HCT116 (cell line): ENCODE measurements around the gene PPHLN1. TPM values are rescaled to one million over a fixed set of nuclear protein-coding genes. Genes with fewer than 3 reads are reported as not detected.
A peak's percentile ranks its signal among the peaks of the same experiment; 100 is the strongest.

Experiments used
- ATAC-seq: fragments of 200-7000 bp; cut with Tn5 transposase; 2 replicates; pipeline ENCODE4 v1.9.1; 2020; ENCODE audit warnings: mild to moderate bottlenecking, moderate library complexity
- BruUV-seq: library from RNA; stranded (reverse); fragments of 400-500 nt; replicated peaks from 2 replicates; lab custom pipeline; 2021; lab: Mats Ljungman, UMichigan
- CTCF ChIA-PET: fragments of 300-600 bp; sonication (Branson Sonifier 250); formaldehyde crosslinking; loops from one replicate; lab custom pipeline; 2021; ENCODE audit warnings: antibody characterized with exemption; lab: Charles Lee
- POLR2A ChIA-PET: fragments of 300-600, 350-600 bp; sonication (Branson Sonifier 250); formaldehyde crosslinking; loops from one replicate; lab custom pipeline; 2021; ENCODE audit warnings: antibody characterized with exemption; lab: Charles Lee
- RAD21 ChIA-PET, 2 experiments: fragments of 300-600 bp; sonication (Branson Sonifier 250); formaldehyde crosslinking; loops; one replicate each; lab custom pipeline; 2023; ENCODE audit warnings: low total read pairs in 2 of 2; ENCODE audit not compliant: uncharacterized antibody in 2 of 2, unreplicated experiment in 2 of 2, low non-redundant PET in 1 of 2; lab: Charles Lee
- DNase-seq: peaks from one replicate; pipeline ENCODE4 v3.0.0-alpha.2; 2010; ENCODE audit warnings: low read depth, low spot score
- H2AFZ ChIP-seq: fragments of 200-600 bp; shearing (Covaris generic), sonication (generic); 2 replicates; pipeline ENCODE4 v1.6.1; 2017; ENCODE audit warnings: low read depth, mixed run types, mixed read lengths, antibody characterized with exemption, low read length; ENCODE audit not compliant: poor library complexity, severe bottlenecking
- H3K27ac ChIP-seq: 2 replicates; pipeline ENCODE4 v1.5.1; 2012; ENCODE audit warnings: low read depth, low read length
- H3K27me3 ChIP-seq: fragments of 200-600 bp; sonication (generic); 2 replicates; pipeline ENCODE4 v1.6.1; 2016; ENCODE audit warnings: mixed run types, low read length, mixed read lengths; ENCODE audit not compliant: insufficient read depth
- H3K36me3 ChIP-seq, 2 experiments: fragments of 200-500 bp in 1 of 2; fragments of 200-600 bp in 1 of 2; sonication (Bioruptor generic) in 1 of 2; sonication (generic) in 1 of 2; 2 replicates each; pipeline versions ENCODE4 v1.5.1 to v1.6.1; 2014 to 2016; ENCODE audit warnings: low read length in 2 of 2, inconsistent platforms in 1 of 2, mixed read lengths in 1 of 2, mixed run types in 1 of 2; ENCODE audit not compliant: insufficient read depth in 2 of 2, control insufficient read depth in 1 of 2
- H3K4me1 ChIP-seq, 2 experiments: fragments of 200-600 bp in 1 of 2; sonication (generic) in 1 of 2; 2 replicates each; pipeline versions ENCODE4 v1.5.1 to v1.6.1; 2012 to 2017; ENCODE audit warnings: low read length in 2 of 2, inconsistent platforms in 1 of 2, mild to moderate bottlenecking in 1 of 2, mixed read lengths in 1 of 2, mixed run types in 1 of 2, moderate library complexity in 1 of 2; ENCODE audit not compliant: insufficient read depth in 2 of 2, control insufficient read depth in 1 of 2
- H3K4me2 ChIP-seq: fragments of 200-600 bp; sonication (generic); 2 replicates; pipeline ENCODE4 v1.6.1; 2017; ENCODE audit warnings: mixed run types, low read length, mixed read lengths
- H3K4me3 ChIP-seq, 2 experiments: fragments of 200-600 bp in 1 of 2; sonication (generic) in 1 of 2; replicated peaks in 1 of 2; 2 replicates each; pipeline ENCODE4 v1.5.1; 2011 to 2016; ENCODE audit warnings: low read length in 2 of 2, control low read depth in 1 of 2, low read depth in 1 of 2, mild to moderate bottlenecking in 1 of 2, mixed read lengths in 1 of 2, mixed run types in 1 of 2
- H3K79me2 ChIP-seq: fragments of 200-600 bp; sonication (generic); 2 replicates; pipeline ENCODE4 v1.6.1; 2017; ENCODE audit warnings: mild to moderate bottlenecking, mixed run types, low read length, moderate library complexity, mixed read lengths; ENCODE audit not compliant: insufficient read depth
- H3K9ac ChIP-seq: fragments of 200-600 bp; sonication (generic); 2 replicates; pipeline ENCODE4 v1.6.1; 2016; ENCODE audit warnings: low read length, mixed read lengths
- H3K9me2 ChIP-seq: fragments of 200-600 bp; sonication (generic), shearing (Covaris generic); 2 replicates; pipeline ENCODE4 v1.6.1; 2017; ENCODE audit warnings: mixed run types, mild to moderate bottlenecking, moderate library complexity; ENCODE audit not compliant: insufficient read depth
- H3K9me3 ChIP-seq, 2 experiments: fragments of 200-500 bp in 1 of 2; fragments of 200-600 bp in 1 of 2; sonication (Bioruptor generic) in 1 of 2; sonication (generic) in 1 of 2; 2 replicates each; pipeline ENCODE4 v1.6.1; 2014 to 2017; ENCODE audit warnings: low read length in 2 of 2, mixed read lengths in 2 of 2, inconsistent platforms in 1 of 2, low read depth in 1 of 2, mild to moderate bottlenecking in 1 of 2, mixed run types in 1 of 2, moderate library complexity in 1 of 2; ENCODE audit not compliant: control insufficient read depth in 1 of 2, insufficient read depth in 1 of 2
- H4K20me1 ChIP-seq: fragments of 200-600 bp; sonication (generic), shearing (Covaris generic); 2 replicates; pipeline ENCODE4 v1.6.1; 2017; ENCODE audit warnings: mixed run types, mild to moderate bottlenecking, moderate library complexity; ENCODE audit not compliant: insufficient read depth
- CEBPB ChIP-seq: IDR thresholded peaks from 2 replicates; pipeline ENCODE4 v1.6.1; 2012; ENCODE audit warnings: low read depth
- CTCF ChIP-seq, 3 experiments: fragments of 200-600 bp in 1 of 3; sonication (generic) in 1 of 3; IDR thresholded peaks in 2 of 3; conservative IDR thresholded peaks in 1 of 3; 2 replicates each; pipeline ENCODE4 v1.5.1; 2012 to 2017; ENCODE audit warnings: low read depth in 2 of 3, low read length in 2 of 3, antibody characterized with exemption in 1 of 3, borderline replicate concordance in 1 of 3, control low read depth in 1 of 3, mild to moderate bottlenecking in 1 of 3, mixed read lengths in 1 of 3, mixed run types in 1 of 3, moderate library complexity in 1 of 3; ENCODE audit not compliant: insufficient read depth in 1 of 3
- POLR2A ChIP-seq: IDR thresholded peaks from 2 replicates; pipeline ENCODE4 v1.7.0; 2011; ENCODE audit warnings: borderline replicate concordance; ENCODE audit not compliant: insufficient read depth, insufficient read length; ENCODE audit errors: extremely low read depth
- POLR2AphosphoS5 ChIP-seq: IDR thresholded peaks from 2 replicates; pipeline ENCODE4 v1.6.1; 2011; ENCODE audit warnings: mild to moderate bottlenecking, low read depth, low read length, moderate library complexity
- RAD21 ChIP-seq: IDR thresholded peaks from 2 replicates; pipeline ENCODE4 v1.6.1; 2012; ENCODE audit warnings: low read depth, mild to moderate bottlenecking
- intact Hi-C: fragments of 100-400 bp; cut with micrococcal nuclease; formaldehyde crosslinking; loops from 2 replicates; pipeline ENCODE4 v1.10.0; 2022
- total RNA-seq: library from RNA; stranded (reverse); gene quantifications from one replicate; pipeline ENCODE4 v1.2.1, GENCODE V29; 2021; ENCODE audit not compliant: unreplicated experiment
- TF ChIP-seq, protein P1 (sequence below): IDR thresholded peaks from 2 replicates; pipeline ENCODE4 v1.6.1; 2012; ENCODE audit warnings: low read depth

PPHLN1 gene
- total RNA-seq, 1 experiment from 2014 or later = 57.4 TPM

GRCh38 chr12:42332301-42333285 lies 6.6 kb downstream of the PPHLN1 start:
- Histone ChIP-seq H3K4me3 (no peak overlapping the region), H3K36me3 (peaks cover 8% of the 10 kb centered on the region in 2 experiments; a peak in 3 of 4 replicates), H2AFZ (no peak overlapping the region), H3K4me1 (peaks cover 0 to 1% of the 10 kb centered on the region in 2 experiments; a peak in 2 of 4 replicates), H4K20me1 (peaks cover 8% of the 10 kb centered on the region; the same call in 1 of the 2 replicates), H3K9ac (no peak overlapping the region), H3K4me2 (no peak overlapping the region), H3K9me3 (no peaks in the 10 kb centered on the region), H3K9me2 (no peaks in the 10 kb centered on the region), H3K27ac (no peak overlapping the region), H3K27me3 (no peaks in the 10 kb centered on the region), H3K79me2 (peaks cover 96% of the 10 kb centered on the region)
- CTCF ChIA-PET = interaction anchor here (0.6 to 1.4 kb wide), 9 partner anchors 11 to 202 kb away, joined by 3 to 6 read pairs (median 3); no protein-coding TSS in a partner anchor
- ATAC-seq = peak; percentile 73
- BruUV-seq = no TSS peak
- TF ChIP-seq, protein P1, sequence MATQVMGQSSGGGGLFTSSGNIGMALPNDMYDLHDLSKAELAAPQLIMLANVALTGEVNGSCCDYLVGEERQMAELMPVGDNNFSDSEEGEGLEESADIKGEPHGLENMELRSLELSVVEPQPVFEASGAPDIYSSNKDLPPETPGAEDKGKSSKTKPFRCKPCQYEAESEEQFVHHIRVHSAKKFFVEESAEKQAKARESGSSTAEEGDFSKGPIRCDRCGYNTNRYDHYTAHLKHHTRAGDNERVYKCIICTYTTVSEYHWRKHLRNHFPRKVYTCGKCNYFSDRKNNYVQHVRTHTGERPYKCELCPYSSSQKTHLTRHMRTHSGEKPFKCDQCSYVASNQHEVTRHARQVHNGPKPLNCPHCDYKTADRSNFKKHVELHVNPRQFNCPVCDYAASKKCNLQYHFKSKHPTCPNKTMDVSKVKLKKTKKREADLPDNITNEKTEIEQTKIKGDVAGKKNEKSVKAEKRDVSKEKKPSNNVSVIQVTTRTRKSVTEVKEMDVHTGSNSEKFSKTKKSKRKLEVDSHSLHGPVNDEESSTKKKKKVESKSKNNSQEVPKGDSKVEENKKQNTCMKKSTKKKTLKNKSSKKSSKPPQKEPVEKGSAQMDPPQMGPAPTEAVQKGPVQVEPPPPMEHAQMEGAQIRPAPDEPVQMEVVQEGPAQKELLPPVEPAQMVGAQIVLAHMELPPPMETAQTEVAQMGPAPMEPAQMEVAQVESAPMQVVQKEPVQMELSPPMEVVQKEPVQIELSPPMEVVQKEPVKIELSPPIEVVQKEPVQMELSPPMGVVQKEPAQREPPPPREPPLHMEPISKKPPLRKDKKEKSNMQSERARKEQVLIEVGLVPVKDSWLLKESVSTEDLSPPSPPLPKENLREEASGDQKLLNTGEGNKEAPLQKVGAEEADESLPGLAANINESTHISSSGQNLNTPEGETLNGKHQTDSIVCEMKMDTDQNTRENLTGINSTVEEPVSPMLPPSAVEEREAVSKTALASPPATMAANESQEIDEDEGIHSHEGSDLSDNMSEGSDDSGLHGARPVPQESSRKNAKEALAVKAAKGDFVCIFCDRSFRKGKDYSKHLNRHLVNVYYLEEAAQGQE = no peak
- TF ChIP-seq CTCF (IDR thresholded peaks at IDR 0.05 in 2 of 3, conservative IDR thresholded peaks at IDR 0.05 in 1 of 3; ENCODE audit: borderline replicate concordance in 1 of 3, insufficient read depth in 1 of 3, low read depth in 2 of 3, low read length in 2 of 3) (peak; percentile 43 to 63 (median 63); a peak in 5 of 6 replicates), RAD21 (peak; percentile 71), POLR2A (no peak), POLR2AphosphoS5 (no peak), CEBPB (no peak)
- DNase-seq = peak; percentile 29
- RAD21 ChIA-PET = no interaction called here
- POLR2A ChIA-PET = interaction anchor here (1.7 kb wide), 1 partner anchor 94 kb away, joined by 3 read pairs; the partner anchor contains the start of gene YAF2
- intact Hi-C loops = loop anchor here (1.0 to 10.0 kb wide), 2 partner anchors 203 to 1058 kb away; no protein-coding TSS in a partner anchor
